Dendritic cell treated with granulocyte-macrophage colony-stimulating factor and Interleukin-4, amounts not matched to agents 40 ng/mL and 50 ng/mL, for 4 days (primary cell): ENCODE results near the gene WDR5B.
"Not testable (repeated sequence)": the region's sequence is repeated elsewhere in the genome, so short reads cannot be mapped to it uniquely, and the experiment has no call there.

Source experiments
- H3K27ac Mint-ChIP-seq: one replicate; pipeline ENCODE4 v1.8.0; 2022; ENCODE audit warnings: mild to moderate bottlenecking, mixed read lengths
- H3K27me3 Mint-ChIP-seq: one replicate; pipeline ENCODE4 v1.8.0; 2022; ENCODE audit warnings: mild to moderate bottlenecking, mixed read lengths
- H3K36me3 Mint-ChIP-seq: one replicate; pipeline ENCODE4 v1.8.0; 2022; ENCODE audit warnings: low read depth, mixed read lengths
- H3K4me1 Mint-ChIP-seq: one replicate; pipeline ENCODE4 v1.8.0; 2022; ENCODE audit warnings: low read depth, mixed read lengths
- H3K4me3 Mint-ChIP-seq: one replicate; pipeline ENCODE4 v1.8.0; 2022; ENCODE audit warnings: mild to moderate bottlenecking, moderate library complexity, mixed read lengths
- H3K9me3 Mint-ChIP-seq: one replicate; pipeline ENCODE4 v1.8.0; 2022; ENCODE audit warnings: mixed read lengths
- intact Hi-C: fragments of 100-400 bp; cut with micrococcal nuclease; formaldehyde crosslinking; loops from one replicate; pipeline ENCODE4 v1.15.0; 2022

Gene WDR5B

GRCh38 chr3:122377975-122378374 lies 37.9 kb downstream of the WDR5B start:
- no peak overlapping the region for H3K27ac Mint-ChIP-seq

GRCh38 chr3:122374034-122374433 lies 41.8 kb downstream of the WDR5B start:
- Mint-ChIP-seq H3K4me1 (peaks cover 10% of the 10 kb centered on the region), H3K27ac (no peak overlapping the region), H3K36me3 (peaks cover 41% of the 10 kb centered on the region), H3K4me3 (no peak overlapping the region), H3K27me3 (no peaks in the 10 kb centered on the region), H3K9me3 (no peaks in the 10 kb centered on the region)
- intact Hi-C loops, result no loop called here

More at GRCh38 chr3:122377975-122378374, 37.9 kb downstream of the WDR5B start:
- Mint-ChIP-seq H3K9me3 (no peaks in the 10 kb centered on the region), H3K4me1 (peaks cover 16% of the 10 kb centered on the region), H3K27me3 (no peaks in the 10 kb centered on the region), H3K4me3 (no peak overlapping the region), H3K36me3 (peaks cover 23% of the 10 kb centered on the region)
- intact Hi-C loops, result no loop called here

- H3K4me3 Mint-ChIP-seq, result no peak overlapping the region
- peaks cover 5% of the 10 kb centered on the region for H3K4me1 Mint-ChIP-seq
- H3K9me3 Mint-ChIP-seq, result no peaks in the 10 kb centered on the region
- peaks cover 79% of the 10 kb centered on the region for H3K36me3 Mint-ChIP-seq
- intact Hi-C loops, result no loop called here
- no peaks in the 10 kb centered on the region for H3K27me3 Mint-ChIP-seq
- H3K27ac Mint-ChIP-seq, result no peak overlapping the region
These were observed 49.5 kb downstream of the WDR5B start for GRCh38 chr3:122366379-122366749.

- H3K27me3 Mint-ChIP-seq, H3K9me3 Mint-ChIP-seq, H3K4me1 Mint-ChIP-seq, H3K27ac Mint-ChIP-seq, H3K4me3 Mint-ChIP-seq, intact Hi-C loops: not testable (repeated sequence)
- H3K36me3 Mint-ChIP-seq, result peaks cover 74% of the 10 kb centered on the region
These were observed 50.1 kb downstream of the WDR5B start for GRCh38 chr3:122365582-122366378.

GRCh38 chr3:122365073-122365472 lies 50.8 kb downstream of the WDR5B start:
- no peak overlapping the region for H3K27ac Mint-ChIP-seq
- H3K36me3 Mint-ChIP-seq, result peaks cover 70% of the 10 kb centered on the region
- H3K4me1 Mint-ChIP-seq, result no peaks in the 10 kb centered on the region
- H3K4me3 Mint-ChIP-seq, result no peak overlapping the region
- H3K9me3 Mint-ChIP-seq, result no peaks in the 10 kb centered on the region
- intact Hi-C loops, result no loop called here
- no peaks in the 10 kb centered on the region for H3K27me3 Mint-ChIP-seq

GRCh38 chr3:122364490-122364889 lies 51.4 kb downstream of the WDR5B start:
- H3K4me3 Mint-ChIP-seq, result no peak overlapping the region

More at GRCh38 chr3:122364490-122364889, 51.4 kb downstream of the WDR5B start:
- no peaks in the 10 kb centered on the region for H3K9me3 Mint-ChIP-seq
- no peak overlapping the region for H3K27ac Mint-ChIP-seq
- H3K4me1 Mint-ChIP-seq, result no peaks in the 10 kb centered on the region
- H3K27me3 Mint-ChIP-seq, result no peaks in the 10 kb centered on the region
- intact Hi-C loops, result no loop called here
- peaks cover 66% of the 10 kb centered on the region for H3K36me3 Mint-ChIP-seq
